SJSA1 (cell line): Measurements from ENCODE around the gene RCBTB2. TPM values are rescaled to one million over a fixed set of nuclear protein-coding genes. Genes with fewer than 3 reads are reported as not detected.

Experiments
- DNase-seq, 2 experiments: peaks; one replicate each; pipeline ENCODE4 v3.0.0-alpha.2; 2015 to 2020; ENCODE audit warnings: low spot score in 2 of 2, low read depth in 1 of 2
- H3K27ac ChIP-seq: fragments of 250-450 bp; sonication (Bioruptor Pico); 2 replicates; pipeline ENCODE4 v1.5.1; 2020; ENCODE audit warnings: mild to moderate bottlenecking, moderate library complexity
- H3K27me3 ChIP-seq: fragments of 250-450 bp; sonication (Bioruptor Pico); replicated peaks from 2 replicates; pipeline ENCODE4 v1.5.1; 2020; ENCODE audit warnings: mild to moderate bottlenecking, moderate library complexity
- H3K36me3 ChIP-seq: fragments of 250-450 bp; sonication (Bioruptor Pico); 2 replicates; pipeline ENCODE4 v1.5.1; 2020; ENCODE audit warnings: mild to moderate bottlenecking
- H3K4me1 ChIP-seq: fragments of 250-450 bp; sonication (Bioruptor Pico); replicated peaks from 2 replicates; pipeline ENCODE4 v1.6.1; 2021; ENCODE audit warnings: mild to moderate bottlenecking
- H3K4me3 ChIP-seq: fragments of 250-450 bp; sonication (Bioruptor Pico); 2 replicates; pipeline ENCODE4 v1.5.1; 2020; ENCODE audit warnings: mild to moderate bottlenecking
- H3K9me3 ChIP-seq: fragments of 250-450 bp; sonication (Bioruptor Pico); replicated peaks from 2 replicates; pipeline ENCODE4 v1.5.1; 2020; ENCODE audit warnings: mild to moderate bottlenecking
- total RNA-seq: library from RNA; depleted of rRNA; stranded (reverse); fragments of >200 nt; shearing (Covaris generic); gene quantifications from 2 replicates; pipeline ENCODE4 v1.2.3, GENCODE V29; 2014

RCBTB2 gene
- total RNA-seq, 1 experiment from 2014 or later = 9.4 TPM

DNA sequence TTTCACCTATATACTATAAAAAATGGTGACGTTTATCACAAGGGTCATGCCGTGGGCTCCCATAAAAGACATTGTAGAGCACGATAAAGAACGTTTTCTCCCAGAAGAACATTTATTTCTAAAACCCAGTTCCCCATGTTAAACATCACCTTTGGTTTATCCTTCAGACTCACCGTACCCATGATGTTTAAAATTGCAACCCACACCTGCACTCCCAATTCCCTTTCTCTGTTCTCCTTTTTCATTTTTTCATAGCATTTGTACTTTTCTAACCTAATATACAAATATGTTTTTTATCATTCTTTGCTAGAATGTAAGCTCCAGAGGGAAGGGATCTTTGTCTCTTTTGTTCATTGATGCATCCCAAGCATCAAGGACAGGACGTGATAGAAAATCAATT lies 2.0 kb downstream of the RCBTB2 start:
- Histone ChIP-seq H3K36me3 (peaks cover 3% of the 10 kb centered on the region; the same call in 1 of the 2 replicates), H3K4me1 (peaks cover 13% of the 10 kb centered on the region), H3K4me3 (no peak overlapping the region), H3K9me3 (no peaks in the 10 kb centered on the region), H3K27me3 (no peaks in the 10 kb centered on the region), H3K27ac (no peak overlapping the region)
- no peak for DNase-seq

DNA sequence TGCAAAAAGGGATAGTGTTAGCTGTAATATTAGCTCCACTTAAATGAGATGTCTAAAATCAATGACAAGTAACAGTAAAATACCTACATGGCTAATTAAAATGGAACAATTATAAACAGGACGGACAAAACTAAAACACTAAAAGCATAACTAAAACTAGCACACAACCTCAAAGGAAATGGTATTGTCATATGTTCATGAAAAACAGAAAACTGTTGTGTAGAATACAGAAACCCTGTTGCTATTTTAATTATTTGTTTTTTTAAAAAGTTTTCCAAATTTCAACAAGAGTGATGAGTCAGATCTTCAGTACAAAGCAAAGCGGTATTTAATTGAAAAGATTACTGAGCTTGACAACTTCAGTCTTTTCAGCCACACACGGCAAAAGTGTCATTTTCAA lies 4.2 kb downstream of the RCBTB2 start:
- Histone ChIP-seq H3K36me3 (peaks cover 3% of the 10 kb centered on the region; the same call in 1 of the 2 replicates), H3K27ac (no peak overlapping the region)

DNA sequence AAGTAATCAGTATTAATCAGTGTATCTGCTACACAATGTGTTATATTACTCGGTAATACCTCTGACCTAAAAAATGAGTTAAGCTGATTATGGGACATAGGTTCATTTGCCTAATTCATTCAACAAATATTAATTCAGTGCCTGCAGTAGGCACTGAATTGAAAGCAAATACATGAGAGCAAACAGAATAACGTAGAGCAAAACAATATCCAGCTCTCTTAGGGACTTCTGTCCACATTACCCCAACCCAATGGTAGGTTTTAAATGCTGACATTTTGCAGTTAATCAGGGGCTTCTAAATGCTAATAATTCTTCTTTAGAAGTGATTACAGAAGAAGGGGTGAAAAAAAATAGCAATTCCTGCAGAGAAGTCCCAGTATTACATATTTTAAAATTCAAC lies 4.9 kb downstream of the RCBTB2 start:
- H3K36me3 ChIP-seq = peaks cover 3% of the 10 kb centered on the region; the same call in 1 of the 2 replicates
- H3K27me3 ChIP-seq = no peaks in the 10 kb centered on the region
- H3K4me1 ChIP-seq = peaks cover 6% of the 10 kb centered on the region
- H3K9me3 ChIP-seq = no peaks in the 10 kb centered on the region
- H3K27ac ChIP-seq = no peak overlapping the region
- H3K4me3 ChIP-seq = no peak overlapping the region
- no peak for DNase-seq

More for the DNA sequence above, 4.2 kb downstream of the RCBTB2 start:
- no peak for DNase-seq
- Histone ChIP-seq H3K9me3 (no peaks in the 10 kb centered on the region), H3K4me3 (no peak overlapping the region), H3K27me3 (no peaks in the 10 kb centered on the region), H3K4me1 (peaks cover 13% of the 10 kb centered on the region)

DNA sequence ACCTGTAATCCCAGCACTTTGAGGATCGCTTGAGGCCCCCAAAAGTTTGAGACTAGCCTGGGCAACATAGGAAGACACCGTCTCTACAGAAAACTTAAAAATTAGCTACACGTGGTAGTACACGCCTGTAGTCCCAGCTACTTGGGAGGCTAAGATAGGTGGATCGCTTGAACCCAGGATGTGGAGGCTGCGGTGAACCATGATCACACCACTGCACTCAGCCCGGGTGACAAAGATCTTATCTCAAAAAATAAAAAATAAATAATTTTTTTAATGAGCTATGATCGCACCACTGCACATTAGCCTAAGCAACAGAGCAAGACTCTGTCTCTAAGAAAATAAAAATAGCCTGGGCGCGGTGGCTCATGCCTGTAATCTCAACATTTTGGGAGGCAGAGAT lies 6.6 kb downstream of the RCBTB2 start:
- no peak for DNase-seq
- H3K27me3 ChIP-seq = no peaks in the 10 kb centered on the region
- no peak overlapping the region for H3K27ac ChIP-seq
- H3K36me3 ChIP-seq = no peaks in the 10 kb centered on the region
- H3K4me3 ChIP-seq = no peak overlapping the region
- H3K9me3 ChIP-seq = no peaks in the 10 kb centered on the region
- peaks cover 6% of the 10 kb centered on the region for H3K4me1 ChIP-seq

DNA sequence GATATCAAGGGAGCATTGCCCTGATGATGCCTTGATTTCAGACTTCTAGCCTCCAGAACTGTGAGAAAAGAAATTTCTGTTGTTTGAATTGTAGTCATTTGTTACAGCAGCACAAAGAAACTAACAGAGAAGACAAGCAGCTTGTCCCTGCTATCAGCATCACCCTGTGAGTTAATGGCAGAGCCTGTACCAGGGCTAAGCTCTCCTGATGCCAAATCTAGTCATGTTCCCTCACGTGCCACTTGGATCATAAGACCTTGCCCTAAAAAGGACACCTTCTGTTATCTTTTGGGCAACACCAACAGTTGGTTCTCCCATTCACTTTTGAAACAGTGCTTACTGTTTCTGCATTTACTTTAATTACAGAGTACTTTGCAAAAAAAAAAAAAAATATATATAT lies 14.8 kb downstream of the RCBTB2 start:
- H3K4me1 ChIP-seq = no peaks in the 10 kb centered on the region
- no peak overlapping the region for H3K4me3 ChIP-seq
- no peaks in the 10 kb centered on the region for H3K27me3 ChIP-seq
- no peak overlapping the region for H3K27ac ChIP-seq
- no peak for DNase-seq
- H3K36me3 ChIP-seq = no peaks in the 10 kb centered on the region
- no peaks in the 10 kb centered on the region for H3K9me3 ChIP-seq

DNA sequence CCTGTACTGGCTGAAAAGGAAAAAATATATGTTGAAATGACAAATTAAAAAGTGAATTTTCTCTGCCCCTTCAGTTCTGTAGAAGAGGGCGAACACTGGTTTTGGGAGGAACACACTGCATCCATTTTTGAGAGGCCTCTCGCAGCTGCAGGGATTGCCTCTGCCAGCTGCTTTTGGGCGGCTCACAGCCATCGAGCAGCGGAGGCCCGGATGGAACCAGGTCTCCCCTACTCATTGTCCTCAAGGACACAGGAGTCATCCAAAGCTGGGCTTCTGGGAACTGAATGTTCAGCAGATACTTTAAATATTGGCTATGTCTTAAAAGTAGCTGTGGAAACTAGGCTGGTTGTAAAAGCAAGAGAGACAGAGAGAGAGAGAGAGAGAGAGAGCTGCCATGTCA lies 17.1 kb downstream of the RCBTB2 start:
- no peaks in the 10 kb centered on the region for H3K4me1 ChIP-seq

DNA sequence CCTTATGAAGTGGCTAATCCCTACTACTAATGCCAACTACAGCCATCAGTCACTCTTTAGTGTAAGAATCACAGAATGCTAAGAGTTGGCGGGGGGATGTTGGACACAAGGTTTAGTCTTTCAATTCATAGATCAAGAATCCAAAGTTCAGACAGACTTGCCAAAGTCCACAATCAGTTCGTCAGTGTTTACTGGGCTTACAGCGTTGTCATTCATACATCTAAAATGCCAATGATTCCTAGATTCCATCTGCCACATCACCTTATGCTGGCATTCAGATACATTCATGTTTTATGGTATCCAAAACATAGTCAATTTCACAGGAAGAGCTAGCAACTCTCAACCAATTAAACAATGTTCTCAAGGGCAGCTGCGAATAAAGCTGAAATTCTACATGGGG lies 18.1 kb downstream of the RCBTB2 start:
- Histone ChIP-seq H3K4me1 (no peaks in the 10 kb centered on the region), H3K4me3 (no peak overlapping the region), H3K27me3 (no peaks in the 10 kb centered on the region), H3K9me3 (no peaks in the 10 kb centered on the region), H3K36me3 (no peaks in the 10 kb centered on the region), H3K27ac (no peak overlapping the region)
- no peak for DNase-seq

More for the DNA sequence above, 17.1 kb downstream of the RCBTB2 start:
- Histone ChIP-seq H3K36me3 (no peaks in the 10 kb centered on the region), H3K4me3 (no peak overlapping the region), H3K27me3 (no peaks in the 10 kb centered on the region), H3K9me3 (no peaks in the 10 kb centered on the region), H3K27ac (no peak overlapping the region)
- no peak for DNase-seq

DNA sequence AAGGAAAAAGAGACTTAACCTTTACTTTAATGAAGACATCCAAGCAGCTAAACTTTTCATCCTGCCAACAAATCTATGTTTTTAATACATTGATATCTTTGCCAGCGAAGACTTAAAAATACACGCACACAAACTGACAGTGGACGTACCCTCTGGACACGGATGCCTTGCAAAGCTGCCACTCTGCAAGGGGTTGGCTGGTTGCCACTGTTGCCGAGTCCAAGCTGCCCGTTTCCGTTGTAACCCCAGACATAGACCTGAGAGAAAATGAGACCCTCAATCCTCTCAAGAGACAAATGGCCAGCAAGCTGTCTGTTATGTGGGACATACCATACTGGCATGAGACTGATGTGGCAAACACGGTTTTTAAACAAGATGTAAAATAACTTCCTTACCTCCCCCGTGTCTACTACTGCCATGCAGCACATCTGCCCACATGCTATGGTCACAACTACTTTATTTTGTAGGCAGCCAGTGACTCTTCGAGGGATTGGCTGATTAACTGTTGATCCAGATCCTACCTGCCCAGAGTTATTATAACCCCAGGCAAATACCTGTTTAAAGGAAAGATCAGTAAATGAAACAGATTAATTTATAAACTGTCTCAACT lies 21.2 kb downstream of the RCBTB2 start:
- Histone ChIP-seq H3K27ac (no peak overlapping the region), H3K27me3 (no peaks in the 10 kb centered on the region), H3K36me3 (no peaks in the 10 kb centered on the region), H3K9me3 (no peaks in the 10 kb centered on the region), H3K4me3 (no peak overlapping the region), H3K4me1 (no peaks in the 10 kb centered on the region)
- no peak for DNase-seq

DNA sequence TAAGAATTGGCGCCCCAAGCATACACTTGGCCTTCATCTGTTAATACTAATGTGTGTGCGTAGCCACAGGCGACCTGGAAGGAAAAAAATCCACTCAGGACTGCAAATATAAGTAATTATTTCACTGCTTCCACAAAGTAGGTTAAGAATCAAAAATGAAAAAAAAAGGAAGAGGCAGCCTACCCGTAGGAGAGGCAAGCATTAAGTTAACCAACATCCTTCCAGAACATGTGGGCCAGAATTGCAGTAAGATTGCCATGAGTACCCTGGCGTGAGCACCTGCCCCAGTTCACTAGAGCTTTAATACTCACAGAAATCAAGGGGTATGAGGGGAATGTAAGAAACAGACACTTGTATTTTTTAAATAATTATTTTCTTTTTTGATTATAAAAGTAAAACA lies 22.2 kb downstream of the RCBTB2 start:
- Histone ChIP-seq H3K27ac (no peak overlapping the region), H3K27me3 (no peaks in the 10 kb centered on the region), H3K4me1 (no peaks in the 10 kb centered on the region), H3K4me3 (no peak overlapping the region), H3K9me3 (no peaks in the 10 kb centered on the region), H3K36me3 (no peaks in the 10 kb centered on the region)
- DNase-seq = no peak

DNA sequence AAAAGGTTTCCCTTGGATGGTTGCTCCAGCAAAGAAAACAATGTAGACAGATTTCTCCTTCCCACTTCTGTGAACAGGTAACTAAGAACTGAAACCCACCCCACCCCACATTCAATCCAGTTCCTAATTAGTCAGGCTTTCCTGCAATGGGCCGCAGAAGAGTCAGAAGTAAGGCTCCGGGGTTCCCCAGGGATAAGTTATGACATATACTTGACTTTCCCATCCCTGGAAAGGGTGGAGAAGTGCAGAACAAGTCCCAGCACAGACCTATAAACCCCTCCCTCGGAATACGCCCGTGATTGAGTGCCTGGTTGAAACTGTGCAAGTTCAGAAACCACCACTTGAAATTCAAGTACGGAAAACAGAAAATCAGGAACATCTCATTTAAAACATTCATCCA lies 24.9 kb downstream of the RCBTB2 start:
- Histone ChIP-seq H3K9me3 (no peaks in the 10 kb centered on the region), H3K36me3 (no peaks in the 10 kb centered on the region), H3K27ac (no peak overlapping the region), H3K4me3 (no peak overlapping the region), H3K4me1 (peaks cover 1% of the 10 kb centered on the region; the same call in 1 of the 2 replicates), H3K27me3 (no peaks in the 10 kb centered on the region)
- no peak for DNase-seq

DNA sequence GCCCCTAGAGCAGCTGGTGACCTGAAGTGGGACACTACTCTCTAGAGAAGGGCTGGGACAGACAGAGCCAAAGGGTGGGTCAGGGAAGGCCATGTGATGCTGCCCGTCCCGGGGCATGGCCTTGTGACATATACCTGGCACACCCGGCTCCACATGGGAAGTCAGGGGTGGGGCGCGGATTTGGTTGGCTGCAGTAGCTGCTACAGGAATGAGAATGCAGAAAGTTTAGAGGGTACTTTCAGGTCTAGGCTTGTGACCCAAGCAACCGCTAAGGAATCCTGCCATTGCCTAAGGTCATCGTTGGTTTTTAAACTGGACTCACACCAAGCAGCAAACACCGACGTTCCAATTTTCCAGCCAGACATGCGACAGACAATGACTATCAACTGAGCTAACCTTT lies 25.9 kb downstream of the RCBTB2 start:
- no peak overlapping the region for H3K27ac ChIP-seq

DNA sequence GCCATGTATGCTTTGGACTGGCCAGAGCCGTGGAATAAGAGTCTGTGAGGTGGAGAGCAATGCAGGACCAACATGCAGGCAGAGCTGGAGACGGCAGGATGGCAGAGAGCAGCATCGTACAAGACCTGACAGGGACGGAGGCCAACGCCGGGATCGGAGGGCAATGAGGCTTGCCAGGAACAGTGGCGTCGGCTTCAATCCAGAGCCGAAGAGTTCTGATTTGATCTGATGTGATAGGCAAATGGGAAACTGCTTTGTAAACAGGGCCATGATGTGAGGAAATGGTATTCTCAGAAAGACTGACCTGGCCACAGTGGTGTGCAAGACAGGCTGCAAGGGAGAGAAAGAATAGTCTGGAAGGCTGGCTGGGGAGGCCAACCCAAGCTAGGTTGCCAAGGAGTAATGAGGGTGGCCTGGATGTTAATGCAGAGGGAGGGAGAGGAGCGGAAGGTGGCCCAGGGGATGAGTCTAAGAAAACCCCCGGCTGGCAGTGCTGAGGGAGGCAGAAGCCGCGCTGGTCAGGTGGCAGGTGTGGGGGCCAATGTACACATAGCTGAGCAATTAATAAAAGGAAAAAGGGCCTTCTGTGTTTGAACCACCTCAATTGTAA lies 26.7 kb downstream of the RCBTB2 start:
- H3K36me3 ChIP-seq = no peaks in the 10 kb centered on the region
- no peaks in the 10 kb centered on the region for H3K9me3 ChIP-seq
- H3K4me1 ChIP-seq = peaks cover 6% of the 10 kb centered on the region; the same call in 1 of the 2 replicates
- no peak for DNase-seq
- H3K27ac ChIP-seq = no peak overlapping the region
- H3K27me3 ChIP-seq = no peaks in the 10 kb centered on the region
- no peak overlapping the region for H3K4me3 ChIP-seq

More for the DNA sequence above, 25.9 kb downstream of the RCBTB2 start:
- H3K4me1 ChIP-seq = peaks cover 6% of the 10 kb centered on the region; the same call in 1 of the 2 replicates
- no peaks in the 10 kb centered on the region for H3K9me3 ChIP-seq
- no peaks in the 10 kb centered on the region for H3K27me3 ChIP-seq
- no peak overlapping the region for H3K4me3 ChIP-seq
- no peaks in the 10 kb centered on the region for H3K36me3 ChIP-seq
- no peak for DNase-seq

DNA sequence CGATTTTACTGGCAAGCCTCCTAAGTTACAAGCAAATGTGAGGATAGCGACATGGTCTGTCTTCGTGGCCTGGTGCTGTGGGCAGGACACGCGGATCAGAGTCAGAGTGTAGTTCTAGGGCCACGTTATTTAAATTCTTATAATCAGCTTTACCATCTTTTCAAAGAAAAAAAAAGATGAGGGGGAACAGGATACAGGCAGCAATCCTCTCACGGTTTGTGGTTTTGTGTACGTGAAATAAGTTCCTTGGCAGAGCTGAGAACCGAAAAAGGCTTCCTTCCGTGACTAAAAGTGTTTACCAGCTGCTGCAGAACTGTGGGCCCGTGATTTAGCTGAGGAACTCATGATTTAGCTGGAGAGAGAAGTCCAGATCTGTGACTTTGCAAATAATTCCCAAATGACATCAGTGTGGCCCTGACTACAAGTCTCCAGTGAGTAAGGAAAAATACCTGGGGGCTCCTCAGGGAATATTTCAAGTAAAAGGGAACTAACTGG lies 27.2 kb downstream of the RCBTB2 start:
- Histone ChIP-seq H3K9me3 (no peaks in the 10 kb centered on the region), H3K27ac (no peak overlapping the region), H3K4me1 (peaks cover 6% of the 10 kb centered on the region; the same call in 1 of the 2 replicates), H3K36me3 (no peaks in the 10 kb centered on the region), H3K27me3 (no peaks in the 10 kb centered on the region), H3K4me3 (no peak overlapping the region)
- no peak for DNase-seq

DNA sequence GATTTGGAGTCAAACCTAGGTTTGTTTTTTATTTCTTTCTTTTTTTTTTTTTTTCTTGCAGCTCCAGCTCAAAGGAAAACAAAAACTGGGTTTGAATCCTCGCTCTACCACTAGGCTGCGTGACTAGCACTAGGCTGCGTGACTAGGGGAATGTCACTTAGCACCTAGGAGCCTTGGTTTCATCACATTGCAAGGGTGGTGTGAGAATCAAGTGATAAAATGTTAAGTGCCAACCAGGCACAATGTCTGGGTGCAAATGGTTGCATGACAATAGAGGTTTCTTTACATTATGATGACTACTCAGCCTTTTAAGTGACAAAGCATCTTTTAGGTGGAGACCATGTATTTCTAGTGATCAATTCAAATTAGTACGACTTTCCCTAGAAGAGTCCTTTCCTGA lies 27.9 kb downstream of the RCBTB2 start:
- H3K9me3 ChIP-seq = no peaks in the 10 kb centered on the region
- no peak for DNase-seq
- H3K4me3 ChIP-seq = no peak overlapping the region
- no peaks in the 10 kb centered on the region for H3K27me3 ChIP-seq
- no peaks in the 10 kb centered on the region for H3K36me3 ChIP-seq
- H3K27ac ChIP-seq = no peak overlapping the region
- peaks cover 6% of the 10 kb centered on the region; the same call in 1 of the 2 replicates for H3K4me1 ChIP-seq
